Smooth muscle cell (in vitro differentiated cells): ENCODE results near the gene CD2BP2. TPM values are rescaled to one million over a fixed set of nuclear protein-coding genes. Genes with fewer than 3 reads are reported as not detected.

Source experiments
- DNase-seq: peaks from one replicate; lab custom pipeline; 2025; ENCODE audit not compliant: unreplicated experiment; lab: John Stamatoyannopoulos, UW
- H2AFZ ChIP-seq: fragments of 200-600 bp; sonication (generic); 2 replicates; pipeline ENCODE4 v1.6.0; 2016; ENCODE audit warnings: antibody characterized with exemption, low read depth, mild to moderate bottlenecking
- H3F3A ChIP-seq: fragments of 200-600 bp; sonication (generic); 2 replicates; pipeline ENCODE4 v1.6.0; 2017; ENCODE audit warnings: antibody characterized with exemption, low read depth
- H3K27ac ChIP-seq: fragments of 200-600 bp; sonication (generic); 2 replicates; pipeline ENCODE4 v1.5.1; 2016; ENCODE audit warnings: low read depth, mild to moderate bottlenecking
- H3K27me3 ChIP-seq: fragments of 200-600 bp; sonication (generic); 2 replicates; pipeline ENCODE4 v1.6.1; 2016; ENCODE audit warnings: low read depth, mild to moderate bottlenecking
- H3K36me3 ChIP-seq: fragments of 200-600 bp; sonication (generic); 2 replicates; pipeline ENCODE4 v1.5.1; 2016; ENCODE audit warnings: low read depth
- H3K4me1 ChIP-seq: fragments of 200-600 bp; sonication (generic); 2 replicates; pipeline ENCODE4 v1.5.1; 2016; ENCODE audit warnings: low read depth
- H3K4me2 ChIP-seq: fragments of 200-600 bp; sonication (generic); 2 replicates; pipeline ENCODE4 v1.6.0; 2016; ENCODE audit warnings: mild to moderate bottlenecking
- H3K4me3 ChIP-seq: fragments of 200-600 bp; sonication (generic); 2 replicates; pipeline ENCODE4 v1.5.1; 2016; ENCODE audit warnings: mild to moderate bottlenecking
- H3K79me2 ChIP-seq: fragments of 200-600 bp; sonication (generic); 2 replicates; pipeline ENCODE4 v1.6.0; 2016; ENCODE audit warnings: low read depth, mild to moderate bottlenecking
- H3K9ac ChIP-seq: fragments of 200-600 bp; sonication (generic); 2 replicates; pipeline ENCODE4 v1.6.0; 2016; ENCODE audit warnings: low read depth
- H3K9me3 ChIP-seq: fragments of 200-600 bp; sonication (generic); replicated peaks from 2 replicates; pipeline ENCODE4 v1.5.1; 2016; ENCODE audit warnings: low read depth
- H4K20me1 ChIP-seq: fragments of 200-600 bp; sonication (generic); 2 replicates; pipeline ENCODE4 v1.6.0; 2016; ENCODE audit warnings: low read depth
- CTCF ChIP-seq: fragments of 200-600 bp; sonication (generic); IDR thresholded peaks from 2 replicates; pipeline ENCODE4 v1.5.1; 2017; ENCODE audit warnings: borderline replicate concordance, mild to moderate bottlenecking, antibody characterized with exemption; ENCODE audit not compliant: insufficient read depth, poor library complexity, severe bottlenecking
- WGBS: methylation state at CpG from one replicate; pipeline ENCODE4 v1.1.7; 2016; ENCODE audit warnings: low lambda C conversion rate; 5-methylcytosine and 5-hydroxymethylcytosine counted together
- polyA plus RNA-seq: library from polyadenylated mRNA; unstranded; fragments of >200 nt; fragmentation: Nextera tagmentation; extraction: Ambion mirVana; gene quantifications from 2 replicates; pipeline ENCODE4 v1.2.1, GENCODE V29; 2016
- total RNA-seq: library from RNA; depleted of rRNA; stranded (reverse); fragments of >200 nt; gene quantifications from 2 replicates; pipeline ENCODE4 v1.2.3, GENCODE V29; 2014

The CD2BP2 gene
- total and polyA plus RNA-seq, 2 experiments from 2014 or later, result 30.3 to 42.0 TPM

GRCh38 chr16:30372038-30372712 is 17.1 kb upstream of the CD2BP2 start:
- Histone ChIP-seq H3K4me1 (peaks cover 29% of the 10 kb centered on the region), H2AFZ (no peak overlapping the region), H3K4me3 (no peak overlapping the region), H3K9ac (no peak overlapping the region), H3K4me2 (no peak overlapping the region), H3K79me2 (peaks cover 27% of the 10 kb centered on the region), H3F3A (peaks cover 4% of the 10 kb centered on the region), H3K27ac (no peak overlapping the region), H4K20me1 (peaks cover 26% of the 10 kb centered on the region), H3K36me3 (no peaks in the 10 kb centered on the region), H3K9me3 (no peaks in the 10 kb centered on the region), H3K27me3 (no peaks in the 10 kb centered on the region)
- DNase-seq, result no peak
- TF ChIP-seq CTCF, result no peak
- 96% methylated on average over 5 of the region's 6 CpGs for WGBS

GRCh38 chr16:30371248-30371816 is 16.2 kb upstream of the CD2BP2 start:
- Histone ChIP-seq H3K9me3 (no peaks in the 10 kb centered on the region), H3K9ac (peak overlapping the region; percentile 21), H3F3A (peaks cover 4% of the 10 kb centered on the region), H4K20me1 (peaks cover 34% of the 10 kb centered on the region), H3K27ac (peak overlapping the region; percentile 39), H2AFZ (peak overlapping the region; percentile 4), H3K4me1 (peaks cover 25% of the 10 kb centered on the region), H3K4me3 (peak overlapping the region; percentile 38), H3K27me3 (no peaks in the 10 kb centered on the region), H3K4me2 (peak overlapping the region; percentile 81), H3K36me3 (no peaks in the 10 kb centered on the region), H3K79me2 (peaks cover 35% of the 10 kb centered on the region)
- TF ChIP-seq CTCF, result no peak
- WGBS, result 35% methylated on average over 10 of the region's 11 CpGs
- DNase-seq, result no peak

- Histone ChIP-seq H3K9me3 (no peaks in the 10 kb centered on the region), H3K4me2 (peak within 1 kb of the TSS; percentile 93), H3K4me1 (peaks cover 22% of the 10 kb centered on the region), H3K27ac (peak within 1 kb of the TSS; percentile 69), H3K9ac (peak within 1 kb of the TSS; percentile 67), H3F3A (peaks cover 4% of the 10 kb centered on the region), H2AFZ (peak within 1 kb of the TSS; percentile 4), H3K27me3 (no peaks in the 10 kb centered on the region), H3K4me3 (peak within 1 kb of the TSS; percentile 59), H3K36me3 (no peaks in the 10 kb centered on the region), H3K79me2 (peaks cover 42% of the 10 kb centered on the region), H4K20me1 (peaks cover 41% of the 10 kb centered on the region)
- under 1% methylated on average over 39 of the region's 40 CpGs for WGBS
- TF ChIP-seq CTCF, result peak; percentile 5
- DNase-seq, result peak; percentile 92
Observed at GRCh38 chr16:30370456-30371247, 15.5 kb upstream of the CD2BP2 start, which contains the start of gene TBC1D10B. Gene TBC1D10B (minus strand): TSS chr16:30370494. CDS start chr16:30370183, 311 bp downstream.
